Suppressor macrophage (primary cell): ENCODE measurements around the gene ELP4.
"Not testable (repeated sequence)": the region's sequence is repeated elsewhere in the genome, so short reads cannot be mapped to it uniquely, and the experiment has no call there.

Experiments used
- DNase-seq, 4 experiments: peaks; one replicate each; pipeline ENCODE4 v3.0.0-alpha.2; 2020 to 2022

The ELP4 gene

GRCh38 chr11:31555938-31556337 is 46.4 kb downstream of the ELP4 start:
- no peak for DNase-seq

- DNase-seq = no peak
Measured at GRCh38 chr11:31558001-31558400, 48.4 kb downstream of the ELP4 start.

GRCh38 chr11:31560842-31561476 is 51.4 kb downstream of the ELP4 start:
- DNase-seq = no peak

GRCh38 chr11:31564517-31564916 is 55.0 kb downstream of the ELP4 start:
- not testable (repeated sequence) for DNase-seq

- DNase-seq = not testable (repeated sequence)
Measured at GRCh38 chr11:31574133-31574532, 64.6 kb downstream of the ELP4 start.

GRCh38 chr11:31575764-31576163 is 66.2 kb downstream of the ELP4 start:
- DNase-seq = not testable (repeated sequence)

- not testable (repeated sequence) for DNase-seq
Measured at GRCh38 chr11:31579412-31579811, 69.8 kb downstream of the ELP4 start.

- peak in 1 of 4 experiments; percentile 3 for DNase-seq
Measured at GRCh38 chr11:31582697-31583096, 73.1 kb downstream of the ELP4 start.

- DNase-seq = no peak
Measured at GRCh38 chr11:31598454-31598853, 88.9 kb downstream of the ELP4 start.

GRCh38 chr11:31601635-31602282 is 92.2 kb downstream of the ELP4 start:
- DNase-seq = no peak

- no peak for DNase-seq
Measured at GRCh38 chr11:31606893-31607292, 97.3 kb downstream of the ELP4 start.

GRCh38 chr11:31607914-31608313 is 98.3 kb downstream of the ELP4 start:
- DNase-seq = no peak

- DNase-seq = no peak
Measured at GRCh38 chr11:31608995-31609394, 99.4 kb downstream of the ELP4 start.

- DNase-seq = no peak
Measured at GRCh38 chr11:31610544-31610943, 101.0 kb downstream of the ELP4 start.

- peak in 2 of 4 experiments; percentile 2 to 7 for DNase-seq
Measured at GRCh38 chr11:31617246-31617645, 107.7 kb downstream of the ELP4 start.

GRCh38 chr11:31619980-31620379 is 110.4 kb downstream of the ELP4 start:
- no peak for DNase-seq

- no peak for DNase-seq
Measured at GRCh38 chr11:31620434-31620833, 110.9 kb downstream of the ELP4 start.

- no peak for DNase-seq
Measured at GRCh38 chr11:31625868-31626267, 116.3 kb downstream of the ELP4 start.

- DNase-seq = no peak
Measured at GRCh38 chr11:31628111-31628510, 118.5 kb downstream of the ELP4 start.

- no peak for DNase-seq
Measured at GRCh38 chr11:31636983-31637382, 127.4 kb downstream of the ELP4 start.

- DNase-seq = no peak
Measured at GRCh38 chr11:31640611-31641010, 131.0 kb downstream of the ELP4 start.

GRCh38 chr11:31641477-31642062 is 132.0 kb downstream of the ELP4 start:
- peak in 2 of 4 experiments; percentile 16 to 33 for DNase-seq

GRCh38 chr11:31643857-31644256 is 134.3 kb downstream of the ELP4 start:
- DNase-seq = no peak

GRCh38 chr11:31645747-31646146 is 136.2 kb downstream of the ELP4 start:
- no peak for DNase-seq
